Mesodermal cell (in vitro differentiated cells): ENCODE data around the gene PLCL2.

Experiments
- H3K27ac ChIP-seq: 2 replicates; pipeline ENCODE4 v1.7.0; 2013; ENCODE audit warnings: mild to moderate bottlenecking, low read depth, low read length, moderate library complexity; ENCODE audit not compliant: severe bottlenecking
- H3K36me3 ChIP-seq: 2 replicates; pipeline ENCODE4 v1.7.1; 2013; ENCODE audit warnings: mild to moderate bottlenecking, low read length, moderate library complexity; ENCODE audit not compliant: control insufficient read depth, insufficient read depth
- H3K4me1 ChIP-seq: one replicate; pipeline ENCODE4 v1.7.1; 2013; ENCODE audit warnings: mild to moderate bottlenecking, low read length; ENCODE audit not compliant: insufficient read depth, control insufficient read depth, poor library complexity, severe bottlenecking
- H3K4me3 ChIP-seq: 2 replicates; pipeline ENCODE4 v1.7.0; 2013; ENCODE audit warnings: low read length, control low read depth, mild to moderate bottlenecking; ENCODE audit not compliant: insufficient read depth, poor library complexity, severe bottlenecking; ENCODE audit errors: extremely low read depth
- H3K9me3 ChIP-seq: 2 replicates; pipeline ENCODE4 v1.7.1; 2013; ENCODE audit warnings: mild to moderate bottlenecking, low read length, moderate library complexity; ENCODE audit not compliant: control insufficient read depth
- WGBS, 2 experiments: methylation state at CpG; one replicate each; pipeline ENCODE4 v1.1.5; 2013; ENCODE audit warnings: missing lambda C conversion rate in 2 of 2; ENCODE audit not compliant: insufficient coverage in 2 of 2; 5-methylcytosine and 5-hydroxymethylcytosine counted together

The PLCL2 gene

GRCh38 chr3:16883057-16883722, 1.6 kb upstream of the PLCL2 start:
- no peaks in the 10 kb centered on the region for H3K9me3 ChIP-seq
- WGBS, 2 experiments, result 81 to 85% methylated on average over 20 to 22 of the region's 23 CpGs
- H3K27ac ChIP-seq, result no peak overlapping the region
- H3K4me3 ChIP-seq, result no peak overlapping the region
- no peaks in the 10 kb centered on the region for H3K36me3 ChIP-seq
- H3K4me1 ChIP-seq, result peaks cover 4% of the 10 kb centered on the region

DNA sequence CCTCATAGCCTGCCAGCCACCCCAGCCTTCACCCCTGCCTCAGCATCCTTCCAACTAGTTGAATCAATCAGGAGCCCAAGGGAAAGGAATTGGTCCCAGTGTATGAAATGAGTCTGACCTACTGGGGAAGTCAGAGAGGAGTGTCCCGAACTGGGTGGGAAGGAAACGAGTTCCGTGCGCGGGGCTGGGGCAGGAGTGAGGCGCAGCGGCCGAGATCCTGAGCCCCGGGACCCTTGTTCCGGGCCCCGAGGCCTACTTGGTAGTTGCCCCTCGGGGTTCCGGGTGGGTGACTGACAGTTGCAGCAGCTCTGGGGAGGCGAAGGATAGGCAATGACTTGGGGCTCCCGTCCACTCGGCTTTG, 1.1 kb upstream of the PLCL2 start:
- 61 to 66% methylated on average over 13 to 16 of the region's 16 CpGs for WGBS, 2 experiments
- Histone ChIP-seq H3K4me3 (peak overlapping the region; percentile 73), H3K4me1 (peaks cover 4% of the 10 kb centered on the region), H3K36me3 (no peaks in the 10 kb centered on the region), H3K27ac (no peak overlapping the region), H3K9me3 (no peaks in the 10 kb centered on the region)

- peak overlapping the region; percentile 73 for H3K4me3 ChIP-seq
- WGBS, 2 experiments, result 2 to 5% methylated on average over 36 to 67 of the region's 81 CpGs
- peaks cover 4% of the 10 kb centered on the region for H3K4me1 ChIP-seq
- H3K36me3 ChIP-seq, result no peaks in the 10 kb centered on the region
- no peaks in the 10 kb centered on the region for H3K9me3 ChIP-seq
- H3K27ac ChIP-seq, result no peak overlapping the region
Observed at GRCh38 chr3:16884084-16884747, 539 bp upstream of the PLCL2 start.

DNA sequence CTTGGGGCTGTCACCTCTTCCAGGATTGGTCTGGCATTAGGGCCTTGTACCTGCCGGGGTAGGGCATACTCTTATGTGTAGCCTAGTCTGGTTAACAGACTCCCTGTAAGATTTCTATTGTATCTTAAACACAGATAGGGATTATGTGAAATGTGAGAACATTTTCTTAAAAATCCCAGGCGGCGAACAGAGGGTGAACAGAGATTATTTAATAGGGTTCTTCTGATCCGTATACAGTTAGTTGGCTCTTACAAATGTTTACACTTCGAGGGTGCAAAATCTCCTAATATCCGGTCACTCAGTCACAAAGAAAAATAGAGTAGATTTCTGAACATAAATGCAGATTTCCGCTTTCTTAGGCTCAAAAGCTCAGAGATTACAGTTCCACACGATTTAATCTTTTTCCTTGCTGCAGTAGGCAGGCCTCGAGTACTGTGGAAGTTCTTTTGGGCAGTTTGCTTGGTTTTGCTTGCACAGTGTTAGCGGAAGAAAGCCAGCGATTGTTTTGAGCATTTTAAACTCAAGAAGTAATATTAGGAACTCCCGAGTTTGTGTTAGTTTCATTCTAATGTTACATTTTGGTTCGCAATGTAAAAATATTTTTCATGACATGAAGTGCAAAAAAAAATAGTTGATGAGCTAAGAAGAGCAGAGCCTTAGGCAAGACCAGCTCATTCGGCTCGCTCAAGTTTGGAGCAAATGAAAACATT, 993 bp downstream of the PLCL2 start:
- Histone ChIP-seq H3K9me3 (no peaks in the 10 kb centered on the region), H3K4me1 (peaks cover 14% of the 10 kb centered on the region), H3K27ac (no peak overlapping the region), H3K36me3 (no peaks in the 10 kb centered on the region), H3K4me3 (peak overlapping the region; percentile 73)
- 76 to 78% methylated on average over 10 to 13 of the region's 15 CpGs for WGBS, 2 experiments

GRCh38 chr3:16886303-16886683, 1.5 kb downstream of the PLCL2 start:
- H3K36me3 ChIP-seq, result no peaks in the 10 kb centered on the region
- WGBS, 2 experiments, result 100% methylated on average over 1 of the region's 3 CpGs
- no peaks in the 10 kb centered on the region for H3K9me3 ChIP-seq
- H3K4me1 ChIP-seq, result peaks cover 18% of the 10 kb centered on the region
- H3K27ac ChIP-seq, result no peak overlapping the region
- H3K4me3 ChIP-seq, result peak overlapping the region; percentile 73

DNA sequence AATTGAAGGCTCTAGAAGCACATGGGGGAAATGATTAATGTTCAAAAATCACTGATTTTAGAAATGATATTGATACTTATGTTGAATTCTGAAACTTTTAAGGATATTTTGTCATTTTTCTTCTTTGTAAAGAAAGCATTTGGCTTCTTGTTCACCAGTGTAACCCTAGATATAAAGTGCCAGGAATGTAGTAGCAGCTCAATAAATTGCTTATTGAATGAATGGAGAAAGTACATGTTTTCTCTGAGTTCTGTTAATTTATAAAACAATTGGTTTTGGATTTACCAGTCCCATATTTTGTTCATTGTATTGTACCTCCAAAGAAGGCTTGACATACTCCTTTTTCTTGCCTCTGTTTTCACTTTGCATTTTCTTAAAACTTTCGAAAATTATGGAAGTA, 2.4 kb downstream of the PLCL2 start:
- no peaks in the 10 kb centered on the region for H3K9me3 ChIP-seq
- peaks cover 18% of the 10 kb centered on the region for H3K4me1 ChIP-seq
- H3K27ac ChIP-seq, result no peak overlapping the region
- H3K36me3 ChIP-seq, result no peaks in the 10 kb centered on the region
- no peak overlapping the region for H3K4me3 ChIP-seq
- WGBS, 2 experiments, result no CpG with 5 or more reads among the region's 1 CpG

DNA sequence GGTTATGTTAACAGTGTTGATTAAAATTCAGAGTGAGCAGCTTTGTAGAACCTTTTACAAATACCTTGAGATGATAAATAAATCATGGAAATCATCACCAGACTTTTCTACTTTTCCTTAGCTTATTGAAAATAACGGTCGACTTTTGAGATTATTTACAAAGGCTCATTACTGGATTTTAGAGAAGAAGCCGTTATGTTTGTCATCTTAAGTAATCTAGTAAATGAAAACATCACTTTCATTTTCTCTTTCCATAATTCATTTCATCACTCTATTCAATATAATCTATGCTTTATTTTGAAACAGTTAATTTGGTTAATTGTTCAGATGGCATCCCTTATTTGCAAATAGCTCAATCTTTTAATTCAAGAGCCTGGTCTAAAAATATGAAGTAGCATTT, 3.6 kb downstream of the PLCL2 start:
- H3K4me3 ChIP-seq, result no peak overlapping the region
- H3K4me1 ChIP-seq, result peaks cover 18% of the 10 kb centered on the region
- no peaks in the 10 kb centered on the region for H3K36me3 ChIP-seq
- no peak overlapping the region for H3K27ac ChIP-seq
- no CpG with 5 or more reads among the region's 3 CpGs for WGBS, 2 experiments
- no peaks in the 10 kb centered on the region for H3K9me3 ChIP-seq

GRCh38 chr3:16888785-16889607, 4.2 kb downstream of the PLCL2 start:
- WGBS, 2 experiments, result 81 to 84% methylated on average over 3 of the region's 9 CpGs

GRCh38 chr3:16890597-16891333, 6.0 kb downstream of the PLCL2 start:
- Histone ChIP-seq H3K36me3 (no peaks in the 10 kb centered on the region), H3K9me3 (no peaks in the 10 kb centered on the region), H3K4me3 (no peak overlapping the region), H3K4me1 (peaks cover 18% of the 10 kb centered on the region), H3K27ac (peak overlapping the region; percentile 1)
- 29 to 30% methylated on average over 2 to 3 of the region's 5 CpGs for whole genome bisulfite sequencing, 2 experiments

More at GRCh38 chr3:16888785-16889607, 4.2 kb downstream of the PLCL2 start:
- no peak overlapping the region for H3K4me3 ChIP-seq
- no peaks in the 10 kb centered on the region for H3K9me3 ChIP-seq
- H3K36me3 ChIP-seq, result no peaks in the 10 kb centered on the region
- no peak overlapping the region for H3K27ac ChIP-seq
- H3K4me1 ChIP-seq, result peaks cover 18% of the 10 kb centered on the region

GRCh38 chr3:16893618-16894200, 9.0 kb downstream of the PLCL2 start:
- no peaks in the 10 kb centered on the region for H3K9me3 ChIP-seq
- peaks cover 14% of the 10 kb centered on the region for H3K4me1 ChIP-seq
- no CpG with 5 or more reads among the region's 1 CpG for WGBS, 2 experiments
- H3K4me3 ChIP-seq, result no peak overlapping the region
- H3K36me3 ChIP-seq, result no peaks in the 10 kb centered on the region
- H3K27ac ChIP-seq, result no peak overlapping the region
